GM19372 (cell line): ENCODE data around the gene TBC1D7.
A peak's percentile ranks its signal among the peaks of the same experiment; 100 is the strongest.
"Not testable (repeated sequence)": the region's sequence is repeated elsewhere in the genome, so short reads cannot be mapped to it uniquely, and the experiment has no call there.

ENCODE experiments used
- ATAC-seq: cut with Tn5 transposase; IDR thresholded peaks from one replicate; pipeline ENCODE4 v1.9.1; 2021; ENCODE audit warnings: mild to moderate bottlenecking, low read depth, moderate library complexity; ENCODE audit not compliant: unreplicated experiment

The TBC1D7 gene

DNA sequence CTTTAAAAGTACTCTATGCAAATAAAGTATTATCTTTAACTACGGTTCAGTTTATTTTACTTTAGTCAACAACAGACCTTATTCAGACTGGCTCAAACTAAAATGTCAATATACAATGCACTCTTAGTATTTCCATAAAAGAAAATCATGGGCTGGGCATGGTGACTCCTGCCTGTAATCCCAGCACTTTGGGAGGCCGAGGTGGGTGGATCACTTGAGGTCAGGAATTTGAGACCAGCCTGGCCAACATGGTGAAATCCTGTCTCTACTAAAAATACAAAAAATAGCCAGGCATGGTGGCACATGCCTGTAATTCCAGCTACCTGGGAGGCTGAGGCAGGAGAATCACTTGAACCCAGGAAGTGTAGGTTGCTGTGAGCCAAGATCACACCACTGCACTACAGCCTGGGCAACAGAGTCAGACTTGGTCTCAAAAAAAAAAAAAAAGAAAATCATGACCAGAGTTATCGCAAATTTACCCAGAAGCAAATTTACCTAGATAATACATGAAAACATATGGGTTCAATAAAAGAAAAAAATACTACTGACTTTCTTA lies 2.2 kb downstream of the TBC1D7 start:
- ATAC-seq = not testable (repeated sequence)

DNA sequence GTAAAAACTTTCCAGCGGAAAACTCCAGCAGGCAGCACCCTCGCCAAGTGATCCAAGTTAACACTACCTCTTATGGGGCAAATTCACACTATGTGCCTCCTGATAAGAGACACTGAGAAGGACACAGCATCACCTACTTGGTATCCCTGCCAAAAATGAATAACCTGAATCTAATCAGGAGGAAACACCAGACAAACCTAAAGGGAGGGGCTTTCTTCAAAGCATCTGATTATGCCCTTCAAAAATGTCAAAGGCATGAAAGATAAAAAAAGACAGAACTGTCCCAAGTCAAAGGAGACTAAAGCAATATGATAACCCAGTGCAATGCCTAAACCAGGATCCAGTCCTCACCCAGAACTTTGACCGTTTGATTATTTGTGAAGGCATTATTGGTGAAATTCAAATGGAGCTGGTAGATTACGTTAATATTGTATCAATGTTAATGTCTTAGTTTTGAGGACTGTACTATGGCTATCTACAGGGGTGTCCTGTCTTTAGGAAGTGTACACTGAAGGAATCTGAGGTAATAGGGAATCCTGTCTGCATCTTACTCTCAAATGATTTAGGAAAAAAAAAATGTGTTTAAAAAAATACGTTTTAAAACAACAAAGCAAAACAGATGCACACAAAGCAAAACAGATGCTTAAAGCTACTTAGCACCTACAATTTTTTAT lies 8.3 kb downstream of the TBC1D7 start:
- no peak for ATAC-seq

DNA sequence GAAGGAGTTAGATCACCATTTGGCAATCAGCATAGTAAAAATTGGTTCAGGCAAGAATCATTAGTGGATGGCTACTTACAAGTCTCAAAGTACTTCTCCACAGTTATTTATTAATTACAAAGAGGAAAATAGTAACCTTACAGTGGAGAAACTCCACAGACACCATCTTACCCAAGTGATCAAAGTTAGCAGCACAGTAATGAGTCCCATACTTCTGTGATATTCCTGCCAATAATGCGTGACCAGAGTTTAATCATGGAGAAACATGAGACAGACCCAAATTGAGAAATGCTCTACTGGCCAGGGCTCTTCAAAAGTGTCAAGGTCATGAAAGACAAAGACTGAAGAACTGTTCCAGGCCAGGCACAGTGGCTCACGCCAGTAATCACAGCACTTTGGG lies 9.5 kb downstream of the TBC1D7 start:
- ATAC-seq = no peak

DNA sequence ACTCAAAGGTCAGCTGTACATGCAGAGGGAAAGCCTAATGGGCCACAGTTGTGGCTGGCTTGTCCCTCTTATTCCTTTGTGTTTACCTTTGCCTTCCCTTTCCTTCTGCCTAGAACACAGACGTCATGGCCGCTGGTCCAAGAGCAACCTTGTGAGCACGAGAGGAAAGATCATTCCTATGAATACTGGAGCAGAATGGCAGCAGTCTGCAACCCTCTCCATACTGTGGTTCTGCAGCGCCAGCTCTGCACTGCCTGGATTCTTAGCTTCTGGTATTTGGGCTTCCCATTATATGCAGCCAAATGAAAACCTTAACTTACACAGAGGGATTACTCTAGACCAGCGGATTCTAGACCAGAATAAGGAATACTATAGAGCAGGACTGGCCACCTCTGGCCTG lies 12.4 kb downstream of the TBC1D7 start:
- no peak for ATAC-seq

DNA sequence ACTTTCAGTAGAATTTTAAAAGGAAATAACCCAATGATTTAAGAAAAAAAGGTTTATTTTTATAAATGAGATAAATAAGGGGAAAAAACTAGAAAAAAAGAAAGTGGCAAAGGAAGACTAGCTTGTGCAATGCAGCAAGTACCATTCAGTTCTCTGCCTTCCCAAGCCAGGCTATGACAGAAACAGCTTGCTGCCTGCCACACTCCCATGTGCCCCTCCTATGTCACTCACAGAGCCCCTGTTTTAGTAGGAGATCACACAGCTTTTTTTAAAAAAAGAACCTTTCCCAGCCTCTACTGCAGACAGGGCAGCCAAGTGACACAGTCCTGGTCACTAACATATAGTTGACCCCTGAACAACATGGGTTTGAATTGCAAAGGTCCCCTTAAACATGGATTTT lies 13.5 kb downstream of the TBC1D7 start:
- ATAC-seq = no peak

DNA sequence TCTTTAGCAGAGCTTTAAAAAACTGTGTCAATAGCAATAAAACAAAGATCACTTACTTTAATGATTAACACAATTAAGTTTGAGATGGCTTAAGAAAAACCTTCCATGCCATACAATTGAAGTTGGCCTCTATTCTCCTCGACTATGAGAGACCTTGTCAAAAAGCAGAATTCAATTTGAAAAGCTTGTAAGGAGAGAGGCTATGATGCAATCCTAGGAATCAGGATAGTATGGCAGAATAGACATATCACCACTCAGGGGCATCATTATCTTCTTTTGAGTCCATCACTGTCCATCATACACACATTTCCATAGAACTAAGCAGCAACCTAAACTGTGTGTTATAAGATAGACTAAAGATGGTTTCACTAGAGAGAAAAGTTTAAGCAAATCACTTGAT lies 17.2 kb downstream of the TBC1D7 start:
- ATAC-seq = no peak

DNA sequence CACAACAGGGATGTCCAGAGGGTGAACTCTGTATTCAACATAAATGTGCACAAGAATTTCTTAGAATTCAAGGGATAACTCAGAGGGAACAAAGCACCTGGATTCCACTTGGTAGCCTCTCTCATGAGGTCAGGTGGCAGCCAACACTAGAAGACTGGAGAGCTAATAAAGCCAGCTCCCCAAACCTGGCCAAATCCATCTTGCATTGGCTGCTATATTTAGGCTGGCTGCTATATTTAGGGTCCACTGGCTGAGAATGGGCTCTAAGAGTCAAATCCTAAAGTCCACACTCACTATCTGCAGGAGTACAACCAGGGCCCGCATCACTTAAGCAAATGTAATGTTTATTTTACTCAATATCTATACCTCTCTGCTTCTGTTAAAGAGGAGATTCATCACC lies 20.0 kb downstream of the TBC1D7 start:
- no peak for ATAC-seq

DNA sequence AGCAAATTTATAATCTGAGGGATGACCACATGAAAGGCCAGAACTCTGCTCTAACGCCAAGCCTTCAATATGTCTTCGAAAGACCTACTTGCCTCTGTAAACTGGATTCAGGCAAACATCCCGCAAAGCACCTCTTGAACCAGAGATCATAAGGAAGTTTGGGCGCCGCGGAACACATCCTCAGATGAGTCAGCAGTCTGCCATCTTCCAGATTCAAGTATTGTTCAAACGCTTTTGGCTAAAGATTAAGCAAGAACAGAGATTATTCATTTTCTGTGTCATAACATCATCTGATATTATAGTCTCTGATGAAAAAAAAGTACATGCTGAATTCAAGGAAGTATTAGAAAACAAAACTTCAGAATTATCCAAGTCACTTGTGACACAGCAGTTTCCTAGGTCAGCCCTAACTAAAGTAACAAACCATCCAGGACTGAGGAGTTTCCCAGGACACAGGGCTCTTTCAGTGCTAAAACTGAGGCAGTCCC lies 20.8 kb downstream of the TBC1D7 start:
- no peak for ATAC-seq

DNA sequence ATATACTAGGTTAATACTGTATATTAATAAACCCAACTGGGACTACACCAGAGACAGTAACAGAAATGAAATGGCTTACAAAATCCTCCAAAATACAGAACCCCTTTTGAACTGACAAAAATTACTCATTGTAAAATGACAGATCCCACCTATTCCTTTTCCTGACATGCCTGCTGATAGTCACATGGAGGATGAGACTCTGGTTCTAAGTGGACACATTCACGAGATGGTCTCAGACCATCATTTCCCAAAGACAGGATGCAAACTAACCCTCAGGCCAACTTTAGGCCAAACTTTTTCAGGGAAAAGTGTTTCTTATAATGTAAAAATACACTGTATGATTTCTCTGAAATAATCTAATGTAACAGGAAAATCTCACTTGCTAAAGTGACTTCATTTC lies 22.5 kb downstream of the TBC1D7 start:
- no peak for ATAC-seq

DNA sequence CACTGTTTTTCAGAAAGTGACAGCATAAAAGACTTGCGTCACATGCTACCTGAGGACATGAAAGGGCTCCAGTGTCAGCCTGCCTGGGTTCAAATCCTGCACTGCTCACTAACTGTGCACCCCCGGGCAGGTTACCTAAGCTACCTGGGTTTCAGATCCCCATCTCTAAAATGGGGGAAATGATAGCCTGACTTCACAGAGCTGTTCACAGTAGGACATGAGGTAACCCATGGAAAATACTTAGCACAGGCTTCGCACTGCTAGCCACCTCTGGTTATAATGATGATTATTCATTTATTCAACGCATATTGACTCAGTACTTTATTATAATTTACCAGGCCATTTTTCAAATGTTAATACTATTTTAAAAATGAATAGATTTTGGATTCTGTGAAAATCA lies 23.0 kb downstream of the TBC1D7 start:
- no peak for ATAC-seq

DNA sequence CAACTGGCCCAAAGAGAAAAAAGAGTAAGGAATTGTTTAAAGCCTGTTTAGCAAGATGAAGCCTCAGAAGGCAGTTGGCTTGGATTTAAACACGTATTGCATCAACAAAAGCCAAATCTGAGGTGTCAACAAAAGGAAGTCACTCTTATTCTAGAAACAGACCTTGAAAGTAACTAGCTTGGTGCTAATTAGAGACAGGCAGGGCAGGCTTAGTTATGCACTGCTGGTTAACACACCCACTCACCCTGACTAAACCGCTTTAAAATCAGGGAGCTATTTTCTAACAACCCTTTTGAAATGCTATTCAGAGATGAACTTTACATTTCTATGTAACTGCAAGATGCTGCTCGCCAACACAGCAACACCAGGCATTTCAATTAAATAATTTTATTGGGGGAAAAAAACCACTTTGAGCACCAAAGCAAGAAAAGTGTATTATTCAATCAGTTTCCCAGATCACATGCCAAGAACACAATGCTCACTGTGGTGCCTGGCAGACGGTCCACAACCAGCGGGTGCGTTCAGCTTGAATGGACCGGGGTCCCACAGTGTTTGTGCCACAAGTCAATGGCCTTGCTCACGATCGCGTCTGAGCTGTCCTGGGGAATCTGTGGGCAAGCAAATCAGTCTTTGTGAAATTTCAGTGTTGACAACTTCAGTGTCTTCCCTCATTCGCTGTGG lies 23.6 kb downstream of the TBC1D7 start:
- ATAC-seq = no peak

DNA sequence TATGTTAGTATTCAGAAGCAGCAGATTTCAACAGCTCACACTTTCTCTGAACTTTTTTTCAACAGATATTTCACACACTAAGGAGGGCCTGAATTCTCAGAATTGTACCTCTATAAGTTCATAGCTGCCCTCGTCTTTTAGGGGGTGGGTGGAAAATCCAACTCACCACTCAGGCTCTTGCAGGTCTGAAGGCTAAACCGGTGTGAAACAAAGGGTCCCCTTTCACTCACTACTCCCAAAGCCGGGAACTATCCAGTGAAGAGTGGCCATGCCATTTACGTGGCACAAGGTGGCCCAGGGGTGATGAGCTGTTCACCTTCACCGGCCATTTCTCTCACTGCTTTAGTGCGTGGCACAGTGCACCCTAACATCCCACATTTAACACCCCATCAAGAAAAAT lies 24.2 kb downstream of the TBC1D7 start:
- no peak for ATAC-seq

DNA sequence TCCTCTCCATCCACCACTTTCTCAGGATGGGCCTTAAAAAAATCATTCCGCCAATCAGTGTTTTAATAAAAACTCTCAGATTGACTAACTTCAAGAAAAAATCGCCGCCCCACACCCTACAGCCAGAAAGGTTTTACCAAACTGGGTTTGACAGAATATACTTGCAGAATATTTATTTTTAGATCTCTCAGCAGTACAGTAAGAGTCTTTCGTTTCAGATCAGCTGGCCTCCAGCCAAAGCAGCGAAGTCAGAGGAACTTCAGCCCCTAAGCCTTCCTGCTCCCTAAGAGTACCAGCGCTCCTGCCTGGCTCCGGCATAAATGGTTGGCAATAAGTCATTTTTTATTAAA lies 24.7 kb downstream of the TBC1D7 start:
- peak; percentile 52 for ATAC-seq

DNA sequence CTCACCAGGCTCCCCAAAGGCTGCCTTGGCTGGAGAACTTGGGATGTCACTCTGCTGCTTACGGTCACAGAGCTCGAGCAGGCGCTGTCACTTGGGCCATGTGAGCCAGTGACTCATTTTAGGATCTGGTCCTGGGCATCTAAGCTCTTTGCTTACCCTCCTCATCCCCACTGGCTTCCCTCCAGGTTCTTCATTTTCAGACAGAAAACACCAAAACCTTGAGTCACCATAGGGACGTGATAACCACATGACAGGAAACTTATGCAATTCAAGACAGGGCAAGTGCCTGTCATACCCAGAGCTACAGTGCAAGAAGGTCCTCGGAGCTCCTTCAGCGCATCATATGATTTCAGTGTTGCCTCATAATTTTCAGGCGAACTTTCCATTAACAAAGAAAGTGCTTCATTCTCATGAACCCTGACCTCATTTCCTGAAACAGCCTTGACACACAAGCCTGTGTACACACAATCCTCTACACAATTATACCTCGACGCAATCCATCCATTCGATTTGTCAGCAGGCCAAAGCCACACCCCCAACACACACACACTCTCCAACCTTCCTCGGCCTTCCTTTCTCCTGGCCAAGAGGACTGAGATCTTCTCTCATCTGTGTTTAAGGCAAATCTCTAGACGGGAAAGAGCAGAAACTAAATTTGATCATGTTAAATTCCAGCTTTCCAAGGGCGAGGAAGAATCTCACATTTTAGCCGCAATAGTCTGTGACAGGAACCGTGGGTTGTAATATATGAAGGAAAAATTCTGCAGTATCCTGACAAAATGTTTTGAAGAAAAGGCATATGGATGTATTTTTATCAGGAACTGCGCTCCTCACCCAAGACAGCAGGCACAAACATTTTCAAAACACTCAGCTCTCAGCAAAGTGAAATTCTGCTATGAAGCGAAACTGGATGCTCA lies 25.3 kb downstream of the TBC1D7 start:
- peak; percentile 62 for ATAC-seq

DNA sequence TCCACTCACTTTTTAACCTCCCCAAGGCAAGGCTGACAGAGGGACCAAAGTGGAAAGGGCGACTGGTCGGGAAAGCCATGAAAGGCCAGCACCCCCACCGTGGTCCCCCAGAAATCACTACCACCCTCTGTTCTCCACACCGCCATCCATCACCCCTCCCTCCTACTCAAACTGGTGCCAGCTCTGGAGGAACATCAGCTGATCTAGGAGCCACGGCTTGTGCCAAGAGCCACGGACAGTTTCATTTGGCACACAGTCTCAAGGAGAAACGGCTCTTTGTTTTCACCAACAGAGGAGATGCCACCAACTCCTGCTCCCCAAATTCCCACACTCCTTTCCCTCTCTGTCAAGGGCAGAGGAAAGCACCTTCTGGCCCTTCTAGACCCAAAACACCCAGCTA lies 26.0 kb downstream of the TBC1D7 start:
- ATAC-seq = no peak

DNA sequence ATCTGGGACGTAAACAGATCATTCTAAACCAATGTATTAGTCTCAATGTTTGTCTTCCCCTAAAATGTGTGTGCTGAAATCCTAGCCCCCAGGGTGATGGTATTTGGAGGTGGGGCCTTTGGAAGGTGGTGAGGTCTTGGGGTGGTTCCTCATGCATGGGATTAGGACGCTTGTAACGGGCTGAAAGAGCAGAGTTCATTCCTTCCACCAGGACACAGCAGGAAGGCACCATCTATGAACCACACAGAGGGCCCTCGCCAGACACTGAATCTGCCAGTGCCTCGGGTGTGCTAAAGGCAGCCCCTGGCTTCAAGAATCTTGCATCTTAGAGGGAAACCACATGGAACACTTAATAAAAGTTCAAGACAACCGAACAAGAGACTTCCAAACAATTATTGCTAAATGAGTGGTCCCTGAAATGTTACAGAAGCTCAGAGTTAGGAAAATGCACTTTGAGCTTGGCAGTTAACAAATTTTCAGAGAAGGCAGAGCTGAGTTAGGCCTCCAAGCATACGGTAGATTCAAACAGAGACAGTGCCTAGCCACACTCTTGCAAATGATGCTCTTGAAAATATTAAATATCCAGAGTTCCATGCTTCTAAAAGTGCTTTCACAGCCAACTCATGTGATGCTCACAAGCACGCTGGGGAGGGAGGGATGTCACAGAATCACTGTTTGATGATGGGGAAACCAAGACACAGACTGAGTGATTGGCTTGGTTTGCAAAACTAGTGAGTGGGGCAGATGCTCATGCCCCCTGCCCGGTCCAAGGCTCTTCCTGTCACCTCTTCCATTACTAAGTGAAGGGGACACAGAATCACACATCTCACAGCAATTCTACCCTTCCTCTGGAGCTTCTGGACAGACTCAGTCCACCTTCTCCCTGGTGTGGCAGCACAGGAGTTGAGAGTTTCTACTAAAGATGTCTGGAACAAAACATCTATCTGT lies 27.4 kb downstream of the TBC1D7 start:
- no peak for ATAC-seq

DNA sequence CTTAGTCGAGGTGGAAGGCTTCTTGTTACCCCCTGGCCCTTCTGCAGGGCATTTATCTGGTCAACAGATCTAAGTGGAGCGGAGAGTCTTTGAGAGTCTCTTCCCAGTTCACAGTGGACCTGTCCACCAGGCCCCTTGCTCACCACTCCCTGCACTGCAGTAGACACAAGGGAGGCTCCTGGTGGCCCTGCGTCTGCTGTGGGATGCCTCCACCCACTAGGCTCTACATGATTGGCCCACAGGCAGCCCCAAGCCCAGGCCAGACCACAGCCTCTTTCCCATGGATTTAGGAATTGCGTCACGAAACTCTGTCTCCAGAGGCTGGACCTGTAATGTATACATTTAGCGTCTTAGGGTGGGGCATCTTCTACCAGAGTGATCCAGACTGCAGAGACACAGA lies 28.4 kb downstream of the TBC1D7 start:
- ATAC-seq = no peak

DNA sequence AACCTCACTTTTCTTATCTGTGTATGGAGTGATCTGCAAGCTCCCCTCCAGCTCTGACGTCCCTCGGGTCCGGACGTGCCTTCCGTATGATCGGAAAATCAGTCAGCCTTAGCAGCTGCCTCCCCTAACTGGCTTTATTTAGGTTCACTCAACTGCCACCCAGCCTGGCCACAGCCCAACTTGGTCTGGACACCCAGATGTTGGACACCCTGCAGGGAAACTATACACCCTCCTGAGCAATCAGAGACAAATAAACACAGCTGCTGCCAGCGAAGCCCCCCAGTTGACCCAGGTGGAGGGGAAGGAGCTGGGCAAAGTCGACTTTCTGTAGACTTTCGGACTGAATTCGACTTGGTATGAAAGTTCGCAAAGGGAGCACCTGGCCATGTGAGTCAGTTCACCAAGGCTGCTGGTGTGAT lies 28.9 kb downstream of the TBC1D7 start:
- ATAC-seq = no peak

DNA sequence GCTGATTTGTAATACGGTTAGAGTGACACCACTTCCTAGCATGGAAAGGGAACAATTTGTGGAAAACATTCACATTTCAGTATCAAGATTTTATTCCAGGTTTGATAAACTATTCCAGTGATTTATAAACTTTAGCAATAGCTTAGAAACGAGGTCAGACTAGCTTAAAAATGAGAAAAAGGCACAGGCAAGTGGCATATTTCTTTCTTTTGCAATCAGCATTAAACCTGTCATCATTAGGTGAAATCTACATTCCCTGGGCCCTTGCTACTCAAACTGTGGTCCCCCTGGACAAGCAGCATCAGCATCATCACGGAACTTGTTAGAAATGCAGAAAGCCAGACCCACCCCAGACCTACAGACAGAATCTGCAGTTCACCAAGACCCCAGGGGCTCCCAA lies 29.9 kb downstream of the TBC1D7 start:
- no peak for ATAC-seq

DNA sequence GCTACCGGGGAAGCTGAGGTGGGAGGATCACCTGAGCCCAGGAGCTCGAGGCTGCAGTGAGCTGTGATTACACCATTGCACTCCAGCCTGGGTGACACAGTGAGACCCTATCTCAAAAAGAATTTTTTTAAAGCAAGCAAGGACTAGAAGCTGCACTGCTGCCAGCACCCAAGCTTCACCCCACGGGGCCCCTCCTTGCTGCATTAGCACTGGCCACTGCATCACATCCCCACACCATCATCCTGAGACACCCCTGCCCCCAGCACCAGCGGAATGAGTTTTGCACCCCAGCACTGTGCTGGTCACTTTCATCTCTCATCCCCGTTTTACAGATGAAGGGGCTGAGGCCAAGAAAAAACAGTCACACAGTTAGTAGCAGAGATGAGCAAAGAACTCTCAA lies 30.9 kb downstream of the TBC1D7 start:
- no peak for ATAC-seq
